Karpas-422 (cell line): ENCODE measurements around the gene LRRC45. TPM values are rescaled to one million over a fixed set of nuclear protein-coding genes. Genes with fewer than 3 reads are reported as not detected.
A peak's percentile ranks its signal among the peaks of the same experiment; 100 is the strongest.

Source experiments
- DNase-seq: peaks from one replicate; pipeline ENCODE4 v3.0.0-alpha.2; 2015
- H2AFZ ChIP-seq: fragments of 200-600 bp; sonication (generic); 2 replicates; pipeline ENCODE4 v1.6.1; 2014; ENCODE audit warnings: antibody characterized with exemption, low read length, mixed read lengths
- H3K27ac ChIP-seq: fragments of 200-600 bp; sonication (generic); 2 replicates; pipeline ENCODE4 v1.5.1; 2014; ENCODE audit warnings: mild to moderate bottlenecking, low read length, moderate library complexity
- H3K27me3 ChIP-seq: fragments of 200-600 bp; sonication (generic); 2 replicates; pipeline ENCODE4 v1.6.1; 2014; ENCODE audit warnings: low read length, mixed read lengths
- H3K36me3 ChIP-seq: fragments of 200-600 bp; sonication (generic); 2 replicates; pipeline ENCODE4 v1.6.1; 2014; ENCODE audit warnings: low read length, mixed read lengths; ENCODE audit not compliant: insufficient read depth
- H3K4me1 ChIP-seq: fragments of 200-600 bp; sonication (generic); 2 replicates; pipeline ENCODE4 v1.6.1; 2014; ENCODE audit warnings: mild to moderate bottlenecking, low read length, mixed read lengths
- H3K4me2 ChIP-seq: fragments of 200-600 bp; sonication (generic); 2 replicates; pipeline ENCODE4 v1.6.1; 2014; ENCODE audit warnings: low read length, low read depth, mild to moderate bottlenecking; ENCODE audit not compliant: poor library complexity, severe bottlenecking
- H3K4me3 ChIP-seq: fragments of 200-600 bp; sonication (generic); 2 replicates; pipeline ENCODE4 v1.5.1; 2014; ENCODE audit warnings: mild to moderate bottlenecking, antibody characterized with exemption, low read length, mixed read lengths
- H3K79me2 ChIP-seq: fragments of 200-600 bp; sonication (generic); 2 replicates; pipeline ENCODE4 v1.6.1; 2014; ENCODE audit warnings: mild to moderate bottlenecking, low read length, mixed read lengths
- H3K9ac ChIP-seq: fragments of 200-600 bp; sonication (generic); 2 replicates; pipeline ENCODE4 v1.6.0; 2014; ENCODE audit warnings: low read length
- H3K9me2 ChIP-seq: fragments of 200-600 bp; sonication (generic), shearing (Covaris generic); replicated peaks from 2 replicates; pipeline ENCODE4 v1.6.0; 2014; ENCODE audit warnings: mild to moderate bottlenecking, low read length, moderate library complexity; ENCODE audit not compliant: insufficient read depth
- H3K9me3 ChIP-seq: fragments of 300-700, 200-600 bp; sonication (generic); 2 replicates; pipeline ENCODE4 v1.6.1; 2014; ENCODE audit warnings: low read length, mixed read lengths
- H4K20me1 ChIP-seq: fragments of 200-600 bp; sonication (generic); 2 replicates; pipeline ENCODE4 v1.6.1; 2014; ENCODE audit warnings: mild to moderate bottlenecking, antibody characterized with exemption, low read length, low read depth; ENCODE audit not compliant: insufficient read depth
- total RNA-seq: library from RNA; depleted of rRNA; stranded (reverse); fragments of >200 nt; shearing (Covaris generic); gene quantifications from 2 replicates; pipeline ENCODE4 v1.2.3, GENCODE V29; 2014; ENCODE audit warnings: low replicate concordance

The LRRC45 gene
- total RNA-seq, 1 experiment from 2014 or later, result 13.3 TPM

DNA sequence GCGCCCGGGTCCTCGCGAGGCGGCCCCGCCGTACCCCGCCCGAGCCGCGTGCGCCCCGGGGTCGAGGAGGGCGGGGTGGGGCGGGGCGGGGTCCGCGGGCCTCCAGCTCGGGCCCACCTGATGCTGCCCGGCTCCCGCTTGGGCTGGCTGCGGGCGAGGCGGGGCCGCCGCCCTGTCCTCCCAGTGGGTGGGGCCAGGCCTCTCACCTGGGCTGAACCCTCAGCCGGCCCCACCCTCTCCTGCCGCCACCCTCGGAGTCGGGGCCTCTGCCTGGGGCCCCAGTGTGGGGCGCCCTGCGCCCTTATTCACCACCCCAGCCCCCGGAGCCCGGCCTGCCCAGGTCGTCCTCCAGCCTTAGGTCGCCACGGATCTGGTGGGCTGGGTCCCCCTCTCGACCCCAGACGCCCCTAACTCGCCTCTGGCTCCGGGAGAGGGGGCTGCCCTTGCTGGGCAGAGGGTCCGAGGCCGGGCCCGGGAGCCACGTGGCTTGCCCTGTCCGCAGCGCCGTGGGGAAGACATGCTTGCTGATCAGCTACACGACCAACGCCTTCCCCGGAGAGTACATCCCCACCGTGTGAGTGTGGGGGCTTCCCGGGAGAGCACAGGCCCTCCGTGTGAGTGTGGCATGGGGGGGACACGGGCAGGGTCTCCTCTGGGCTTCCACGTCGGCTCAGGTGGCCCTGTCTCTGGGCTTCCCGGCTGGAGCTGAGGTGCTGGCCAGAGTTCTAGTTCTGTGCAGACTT, 9.0 kb downstream of the LRRC45 start:
- H3K36me3 ChIP-seq, result no peaks in the 10 kb centered on the region
- H3K79me2 ChIP-seq, result peaks cover 10% of the 10 kb centered on the region
- H3K9me2 ChIP-seq, result no peaks in the 10 kb centered on the region
- H3K4me1 ChIP-seq, result peaks cover 23% of the 10 kb centered on the region
- 0 out of 2 replicates have a peak, but pooled peaks cover 6% of the 10 kb centered on the region for H4K20me1 ChIP-seq
- DNase-seq, result peak; percentile 76
- no peak overlapping the region for H3K27ac ChIP-seq
- H3K4me3 ChIP-seq, result no peak overlapping the region
- H3K9me3 ChIP-seq, result no peaks in the 10 kb centered on the region
- H3K4me2 ChIP-seq, result peak overlapping the region; percentile 26
- no peak overlapping the region for H3K9ac ChIP-seq
- H3K27me3 ChIP-seq, result no peaks in the 10 kb centered on the region
- no peak overlapping the region for H2AFZ ChIP-seq

GRCh38 chr17:82033359-82034085, 10.4 kb downstream of the LRRC45 start:
- Histone ChIP-seq H3K4me2 (no peak overlapping the region), H4K20me1 (0 out of 2 replicates have a peak, but pooled peaks cover 6% of the 10 kb centered on the region), H3K36me3 (no peaks in the 10 kb centered on the region), H3K9me3 (no peaks in the 10 kb centered on the region), H3K4me1 (peaks cover 27% of the 10 kb centered on the region), H3K4me3 (no peak overlapping the region), H2AFZ (no peak overlapping the region), H3K27me3 (no peaks in the 10 kb centered on the region), H3K9ac (no peak overlapping the region), H3K27ac (no peak overlapping the region), H3K79me2 (peaks cover 11% of the 10 kb centered on the region), H3K9me2 (no peaks in the 10 kb centered on the region)
- DNase-seq, result no peak

- Histone ChIP-seq H4K20me1 (0 out of 2 replicates have a peak, but pooled peaks cover 6% of the 10 kb centered on the region), H3K27me3 (no peaks in the 10 kb centered on the region), H3K4me2 (no peak overlapping the region), H3K79me2 (peaks cover 11% of the 10 kb centered on the region), H3K9ac (no peak overlapping the region), H3K27ac (no peak overlapping the region), H3K36me3 (no peaks in the 10 kb centered on the region), H3K4me3 (no peak overlapping the region), H3K4me1 (peaks cover 27% of the 10 kb centered on the region), H3K9me2 (no peaks in the 10 kb centered on the region), H2AFZ (no peak overlapping the region), H3K9me3 (no peaks in the 10 kb centered on the region)
- peak; percentile 52 for DNase-seq
Observed at GRCh38 chr17:82034371-82035011, 11.4 kb downstream of the LRRC45 start.

- H3K9me3 ChIP-seq, result no peaks in the 10 kb centered on the region
- no peak for DNase-seq
Observed at GRCh38 chr17:82035488-82035887, 12.4 kb downstream of the LRRC45 start.

DNA sequence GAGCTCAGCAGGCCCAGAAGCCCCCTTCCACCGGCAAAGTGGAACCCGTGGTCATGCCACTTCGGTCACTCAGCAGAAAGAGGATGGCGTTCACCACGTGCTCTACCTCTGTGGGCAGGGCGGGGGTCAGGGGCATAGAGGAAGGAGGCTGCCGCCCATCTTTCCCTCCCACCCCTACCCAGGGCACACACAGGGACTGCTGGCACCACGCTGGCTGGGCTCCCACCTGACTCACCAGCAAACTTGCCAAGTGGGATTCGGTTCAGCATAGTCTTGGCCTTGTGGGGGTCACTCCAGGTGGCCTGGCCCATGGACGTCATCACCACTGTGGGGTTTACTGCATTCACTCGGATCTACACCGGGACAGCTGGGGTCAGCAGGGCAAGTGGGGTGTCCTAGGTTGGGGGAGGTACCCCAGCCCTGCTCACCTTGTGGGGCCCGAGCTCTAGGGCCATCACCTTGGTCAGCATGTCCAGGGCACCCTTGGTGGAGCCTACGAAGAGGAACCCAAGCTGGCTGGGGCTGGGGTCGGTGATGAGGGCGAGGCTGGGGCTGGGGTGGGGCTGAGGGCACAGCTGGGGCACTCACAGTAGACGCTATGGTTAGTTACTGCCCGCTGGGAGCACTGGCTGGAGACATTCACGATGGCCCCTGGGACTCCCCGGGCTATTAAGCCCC, 13.0 kb downstream of the LRRC45 start:
- H3K27ac ChIP-seq, result no peak overlapping the region
- DNase-seq, result no peak
- peak overlapping the region; percentile 99 for H3K4me3 ChIP-seq

More at GRCh38 chr17:82035488-82035887, 12.4 kb downstream of the LRRC45 start:
- H3K36me3 ChIP-seq, result no peaks in the 10 kb centered on the region
- no peak overlapping the region for H3K4me3 ChIP-seq
- H3K4me2 ChIP-seq, result no peak overlapping the region
- H3K79me2 ChIP-seq, result peaks cover 11% of the 10 kb centered on the region
- no peaks in the 10 kb centered on the region for H3K27me3 ChIP-seq
- H3K9ac ChIP-seq, result no peak overlapping the region
- H4K20me1 ChIP-seq, result 0 out of 2 replicates have a peak, but pooled peaks cover 6% of the 10 kb centered on the region
- H2AFZ ChIP-seq, result no peak overlapping the region
- H3K4me1 ChIP-seq, result peaks cover 27% of the 10 kb centered on the region
- no peak overlapping the region for H3K27ac ChIP-seq
- H3K9me2 ChIP-seq, result no peaks in the 10 kb centered on the region

DNA sequence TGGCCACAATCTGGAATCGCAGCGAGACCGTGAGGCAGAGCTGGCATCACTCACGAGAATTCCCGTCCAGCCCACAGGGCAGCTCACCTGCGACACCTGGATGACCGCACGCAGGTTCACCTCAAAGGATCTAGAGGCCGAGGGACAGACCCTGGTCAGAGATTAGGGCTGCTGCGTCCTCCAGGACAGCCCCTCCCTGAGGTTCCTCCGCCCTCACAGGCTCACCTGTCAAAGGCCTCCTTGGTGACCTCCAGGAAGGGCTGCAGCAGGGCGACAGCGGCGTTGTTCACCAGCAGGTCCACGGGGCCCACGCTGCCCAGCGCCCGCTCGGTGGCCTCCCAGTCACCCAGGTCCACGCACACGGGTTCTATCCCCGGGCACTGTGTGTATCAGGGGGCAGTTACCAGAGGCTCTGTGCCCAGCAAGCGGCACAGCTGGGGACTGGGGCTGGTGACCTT, 13.6 kb downstream of the LRRC45 start:
- H3K9me3 ChIP-seq, result no peaks in the 10 kb centered on the region
- H2AFZ ChIP-seq, result no peak overlapping the region
- H3K4me2 ChIP-seq, result peak overlapping the region; percentile 97
- H3K79me2 ChIP-seq, result peaks cover 11% of the 10 kb centered on the region
- H3K27ac ChIP-seq, result no peak overlapping the region
- H3K4me3 ChIP-seq, result peak overlapping the region; percentile 99
- 0 out of 2 replicates have a peak, but pooled peaks cover 6% of the 10 kb centered on the region for H4K20me1 ChIP-seq
- no peaks in the 10 kb centered on the region for H3K36me3 ChIP-seq
- H3K9me2 ChIP-seq, result no peaks in the 10 kb centered on the region
- no peak for DNase-seq
- no peaks in the 10 kb centered on the region for H3K27me3 ChIP-seq
- peaks cover 20% of the 10 kb centered on the region for H3K4me1 ChIP-seq
- peak overlapping the region; percentile 92 for H3K9ac ChIP-seq

More for the DNA sequence above, 13.0 kb downstream of the LRRC45 start:
- Histone ChIP-seq H3K27me3 (no peaks in the 10 kb centered on the region), H3K36me3 (no peaks in the 10 kb centered on the region), H3K4me1 (peaks cover 21% of the 10 kb centered on the region), H2AFZ (no peak overlapping the region), H3K79me2 (peaks cover 11% of the 10 kb centered on the region), H4K20me1 (0 out of 2 replicates have a peak, but pooled peaks cover 6% of the 10 kb centered on the region), H3K4me2 (peak overlapping the region; percentile 97), H3K9ac (peak overlapping the region; percentile 92), H3K9me2 (no peaks in the 10 kb centered on the region), H3K9me3 (no peaks in the 10 kb centered on the region)

- H3K79me2 ChIP-seq, result peaks cover 11% of the 10 kb centered on the region
- DNase-seq, result peak; percentile 98
Observed at GRCh38 chr17:82037092-82037888, 14.2 kb downstream of the LRRC45 start, which contains the start of gene DCXR. DCXR (minus strand) TSS chr17:82037697; CDS start chr17:82037682, 15 bp downstream.

More at GRCh38 chr17:82037092-82037888, 14.2 kb downstream of the LRRC45 start, which contains the start of gene DCXR:
- no peaks in the 10 kb centered on the region for H3K9me2 ChIP-seq
- peak within 1 kb of the TSS; percentile 92 for H3K9ac ChIP-seq
- peak within 1 kb of the TSS; percentile 99 for H3K4me3 ChIP-seq
- H3K4me1 ChIP-seq, result peaks cover 17% of the 10 kb centered on the region
- no peaks in the 10 kb centered on the region for H3K9me3 ChIP-seq
- peak within 1 kb of the TSS; percentile 97 for H3K4me2 ChIP-seq
- H4K20me1 ChIP-seq, result 0 out of 2 replicates have a peak, but pooled peaks cover 6% of the 10 kb centered on the region
- no peaks in the 10 kb centered on the region for H3K36me3 ChIP-seq
- no peaks in the 10 kb centered on the region for H3K27me3 ChIP-seq
- peak within 1 kb of the TSS; percentile 48; the same call in 1 of the 2 replicates for H3K27ac ChIP-seq
- peak within 1 kb of the TSS; percentile 97 for H2AFZ ChIP-seq
